NCI-H1694 treated with DMSO at 0.1 percent for 48 hours (cell line): ENCODE data around the gene CHD9.
"Not testable (repeated sequence)": the region's sequence is repeated elsewhere in the genome, so short reads cannot be mapped to it uniquely, and the experiment has no call there.

Experiments used
- DNase-seq: peaks from one replicate; lab custom pipeline; 2025; lab: John Stamatoyannopoulos, UW

Gene CHD9

DNA sequence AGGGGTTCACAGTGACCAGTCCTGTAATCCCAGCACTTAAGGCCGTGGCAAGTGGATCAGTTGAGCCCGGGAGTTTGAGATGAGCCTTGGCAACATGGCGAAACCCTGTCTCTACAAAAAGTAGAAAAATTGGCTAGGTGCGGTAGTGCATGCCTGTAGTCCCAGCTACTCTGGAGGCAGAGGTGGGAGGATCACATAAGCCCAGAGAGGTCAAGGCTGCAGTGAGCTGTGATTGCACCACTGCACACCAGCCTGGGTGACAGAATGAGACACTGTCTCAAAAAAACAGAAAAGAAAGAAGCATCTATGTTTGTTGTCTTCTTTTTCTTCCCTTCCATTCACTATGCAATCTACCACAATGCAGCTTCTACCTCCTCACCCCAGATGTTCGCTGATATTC is 227.5 kb downstream of the CHD9 start:
- no peak for DNase-seq

- peak; percentile 23 for DNase-seq
Measured at GRCh38 chr16:53282975-53283946, 228.5 kb downstream of the CHD9 start.

- DNase-seq = no peak
Measured at GRCh38 chr16:53285236-53285635, 230.4 kb downstream of the CHD9 start.

- no peak for DNase-seq
Measured at GRCh38 chr16:53290520-53290919, 235.7 kb downstream of the CHD9 start.

DNA sequence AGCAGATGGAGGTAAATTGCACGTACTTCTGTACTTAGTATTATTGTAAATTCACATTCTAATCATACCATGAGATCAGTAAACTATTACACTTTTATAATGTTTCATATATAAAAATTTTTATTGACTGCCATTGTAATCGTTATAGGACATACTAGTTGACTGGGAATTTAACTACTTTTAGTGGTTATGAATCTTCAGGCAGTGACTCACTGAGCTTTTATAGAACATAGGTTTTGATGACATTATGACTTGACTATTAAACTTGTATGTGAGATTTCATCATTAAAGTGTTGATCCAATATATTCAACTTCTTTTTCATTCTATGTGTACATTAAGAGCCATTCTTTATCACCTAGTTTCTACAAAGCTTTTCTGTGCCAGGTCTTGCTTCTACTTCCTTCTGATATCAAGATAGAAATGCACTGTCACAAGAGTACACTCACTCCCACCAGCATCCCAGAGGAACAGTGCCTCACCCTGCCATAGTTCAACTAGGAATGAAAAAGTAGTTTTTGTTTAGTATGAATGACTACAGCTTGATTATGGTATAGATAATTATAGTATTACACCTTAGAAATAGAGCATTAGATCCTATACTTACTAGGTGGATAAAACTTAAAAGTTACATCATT is 237.1 kb downstream of the CHD9 start:
- DNase-seq = no peak

DNA sequence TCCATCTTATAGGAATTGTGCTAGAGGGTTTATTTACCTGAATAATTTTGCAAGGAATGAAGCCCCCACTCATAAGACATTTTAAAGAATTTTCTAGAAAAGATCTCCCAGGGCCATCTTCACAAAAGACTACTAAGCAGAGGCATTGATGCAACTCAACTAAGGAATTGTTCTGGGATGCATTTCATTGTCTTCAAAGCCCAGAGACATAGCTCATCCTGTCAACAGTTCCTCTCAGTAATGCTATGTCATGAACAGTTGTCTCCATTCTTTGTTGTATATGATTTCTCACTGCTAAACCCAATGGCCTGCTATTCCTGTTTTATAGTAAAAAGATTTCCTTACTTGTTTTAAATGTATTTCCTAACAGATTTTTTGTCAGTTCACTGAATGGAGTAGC is 242.7 kb downstream of the CHD9 start:
- DNase-seq = no peak

DNA sequence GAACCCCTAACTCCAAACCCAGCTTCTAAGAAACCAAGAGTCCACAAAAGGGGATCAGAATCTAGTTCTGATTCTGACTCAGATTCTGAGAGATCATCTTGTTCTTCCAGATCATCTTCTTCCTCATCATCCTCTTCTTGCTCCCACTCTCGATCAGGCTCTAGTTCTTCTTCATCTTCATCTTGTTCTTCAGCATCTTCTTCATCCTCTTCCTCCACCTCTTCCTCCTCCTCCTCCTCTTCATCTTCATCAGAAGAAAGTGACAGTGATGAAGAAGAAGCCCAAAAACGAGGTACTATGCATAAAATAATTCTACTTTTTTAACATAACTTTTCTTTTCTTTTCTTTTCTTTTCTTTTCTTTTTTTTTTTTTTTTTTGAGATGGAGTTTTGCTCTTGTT is 249.5 kb downstream of the CHD9 start:
- no peak for DNase-seq

DNA sequence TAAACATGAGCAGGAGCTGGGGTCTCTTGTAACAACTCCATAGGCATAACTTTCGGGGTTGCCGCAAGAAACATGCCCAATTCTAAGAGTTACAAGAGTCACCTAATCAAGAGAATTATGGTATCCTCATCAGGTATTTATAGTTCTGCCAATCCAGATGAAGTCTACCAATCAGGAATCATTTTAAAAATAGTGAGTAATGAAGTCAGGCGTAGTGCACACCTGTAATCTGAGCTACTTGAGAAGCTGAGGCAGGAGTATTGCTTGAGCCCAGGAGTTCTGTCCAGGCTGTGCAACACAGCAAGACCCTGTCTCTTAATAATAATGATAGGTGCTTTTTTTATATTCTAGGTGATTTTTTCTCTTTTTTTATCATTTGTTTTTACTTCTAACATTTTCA is 251.0 kb downstream of the CHD9 start:
- no peak for DNase-seq

GRCh38 chr16:53309457-53309856 is 254.7 kb downstream of the CHD9 start:
- no peak for DNase-seq

GRCh38 chr16:53320992-53321391 is 266.2 kb downstream of the CHD9 start:
- no peak for DNase-seq

DNA sequence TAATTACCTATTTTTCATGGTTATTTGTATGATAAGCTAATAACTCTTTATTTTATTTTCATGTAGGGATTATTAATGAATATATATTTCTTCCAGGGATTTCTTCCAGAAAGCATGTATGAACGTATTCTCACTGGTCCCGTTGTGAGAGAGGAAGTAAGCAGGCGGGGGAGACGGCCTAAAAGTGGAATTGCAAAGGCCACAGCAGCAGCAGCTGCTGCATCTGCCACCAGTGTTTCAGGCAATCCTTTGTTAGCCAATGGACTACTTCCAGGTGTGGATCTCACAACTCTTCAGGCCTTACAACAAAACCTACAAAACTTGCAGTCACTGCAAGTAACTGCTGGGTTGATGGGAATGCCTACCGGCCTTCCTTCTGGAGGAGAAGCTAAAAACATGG is 269.1 kb downstream of the CHD9 start:
- DNase-seq = no peak

GRCh38 chr16:53330991-53331390 is 276.2 kb downstream of the CHD9 start:
- DNase-seq = not testable (repeated sequence)

DNA sequence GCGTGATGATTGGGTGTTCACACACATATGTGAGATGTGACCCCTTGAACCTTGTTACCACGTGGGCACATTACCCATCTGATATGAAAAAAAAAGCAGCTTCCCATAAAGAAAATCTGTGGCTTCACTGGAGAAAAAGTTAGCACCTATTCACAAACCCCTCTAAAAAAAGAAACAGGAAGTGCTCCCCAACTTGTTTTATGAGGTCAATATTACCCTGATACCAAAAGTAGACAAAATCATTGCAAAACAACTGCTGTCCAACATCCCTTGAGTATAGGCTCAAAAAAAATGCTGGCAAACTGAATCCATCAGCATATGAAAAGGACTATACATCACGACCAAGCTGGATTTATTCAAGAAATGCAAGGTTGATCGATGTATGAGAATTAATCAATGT is 279.8 kb downstream of the CHD9 start:
- no peak for DNase-seq

- no peak for DNase-seq
Measured at GRCh38 chr16:53337294-53337693, 282.5 kb downstream of the CHD9 start.

DNA sequence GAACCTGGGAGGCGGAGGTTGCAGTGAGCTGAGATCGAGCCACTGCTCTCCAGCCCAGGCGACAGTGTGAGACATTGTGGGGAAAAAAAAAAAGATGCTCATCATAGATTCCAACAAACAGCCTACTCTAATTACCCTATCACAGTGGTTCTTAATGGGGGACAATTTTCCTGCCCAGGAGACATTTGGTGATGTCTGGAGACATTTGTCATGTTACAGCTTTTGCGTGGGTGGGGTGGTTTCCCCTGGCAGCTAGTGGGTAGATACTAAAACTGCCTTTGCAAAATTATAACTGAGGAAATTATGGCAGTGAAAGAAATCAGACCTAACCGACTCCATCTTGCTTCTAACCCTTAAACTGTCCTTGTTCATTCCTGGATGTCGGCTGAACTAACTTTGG is 287.0 kb downstream of the CHD9 start:
- no peak for DNase-seq

DNA sequence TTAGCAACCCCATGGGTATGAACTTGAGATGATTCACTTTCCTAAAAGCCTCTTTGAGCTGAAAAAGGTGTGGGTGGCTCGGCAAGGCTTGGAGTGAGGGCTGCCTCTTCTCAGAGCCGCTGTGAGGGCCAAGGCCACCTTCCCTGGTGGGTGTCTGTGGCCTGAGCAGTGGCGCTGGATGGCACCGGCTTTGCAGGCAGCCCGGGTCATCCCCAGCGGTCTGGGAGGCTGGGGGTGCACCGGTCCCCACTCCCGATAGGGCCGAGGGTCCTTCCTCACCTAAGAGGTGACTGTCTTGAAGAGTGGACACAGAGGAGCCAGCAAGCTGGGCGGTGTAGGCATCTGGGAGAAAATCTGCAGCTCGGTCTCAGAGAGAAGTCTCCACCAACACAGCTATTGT is 300.3 kb downstream of the CHD9 start:
- no peak for DNase-seq

DNA sequence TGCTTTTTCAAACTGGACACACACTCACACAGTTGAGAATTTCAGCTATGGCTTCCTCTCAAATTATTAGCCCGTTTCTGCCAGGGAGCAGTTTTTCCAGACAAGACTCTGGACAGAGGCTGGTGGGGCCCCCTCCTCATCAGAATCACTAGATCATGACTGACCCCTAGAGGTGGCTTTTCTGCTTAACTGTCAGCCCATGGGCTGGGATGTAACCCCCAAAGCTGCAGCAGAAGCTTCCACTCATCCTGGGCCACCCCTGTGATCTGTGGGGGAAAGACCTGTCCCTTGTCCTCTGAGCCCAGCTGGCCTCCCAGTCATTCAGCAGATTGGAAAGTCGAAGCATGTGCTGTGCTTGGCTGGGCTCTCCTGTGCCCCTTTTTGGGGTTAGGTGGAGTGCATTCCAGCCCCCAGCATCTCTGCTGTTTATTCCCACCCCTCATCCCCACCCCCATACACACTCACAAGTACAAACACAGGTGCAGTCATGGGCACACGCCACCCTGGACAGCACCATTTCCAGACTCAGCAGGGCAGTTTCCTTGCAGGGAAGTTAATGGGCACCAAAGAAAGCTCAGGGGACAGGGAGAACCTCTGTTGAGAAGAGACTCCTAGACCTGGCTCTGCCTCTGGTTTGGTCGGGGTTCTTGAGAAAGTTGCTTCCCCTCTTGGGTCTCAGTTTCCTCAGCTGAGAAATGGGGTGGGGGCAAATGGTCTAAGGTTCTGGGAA is 301.9 kb downstream of the CHD9 start:
- no peak for DNase-seq

- no peak for DNase-seq
Measured at GRCh38 chr16:53357208-53357586, 302.4 kb downstream of the CHD9 start.

DNA sequence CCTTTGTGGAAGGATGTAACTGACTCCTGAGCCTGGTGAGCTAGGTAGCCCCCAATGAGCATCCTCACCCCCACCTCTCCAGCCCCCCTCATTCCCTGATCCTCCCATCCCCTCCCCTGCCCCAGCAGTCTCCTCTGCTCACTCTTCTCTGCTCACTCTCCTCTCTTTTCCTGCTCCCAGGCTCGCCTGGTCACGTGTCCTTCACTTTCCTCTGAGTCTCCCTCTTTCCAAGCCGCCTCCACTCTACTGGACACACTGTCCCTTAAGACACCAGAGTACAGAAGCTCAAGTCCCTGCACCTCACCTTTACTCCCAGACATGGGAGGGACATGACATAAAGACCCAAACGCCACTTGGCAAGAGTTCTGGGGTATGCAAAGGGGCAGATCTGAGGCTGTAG is 303.2 kb downstream of the CHD9 start:
- DNase-seq = no peak

- DNase-seq = no peak
Measured at GRCh38 chr16:53358884-53359283, 304.1 kb downstream of the CHD9 start.

GRCh38 chr16:53369921-53370320 is 315.1 kb downstream of the CHD9 start:
- no peak for DNase-seq

GRCh38 chr16:53370827-53371226 is 316.0 kb downstream of the CHD9 start:
- DNase-seq = no peak
